Ureter (tissue), 1 donor: ENCODE measurements around the gene ADAM17. TPM values are rescaled to one million over a fixed set of nuclear protein-coding genes. Genes with fewer than 3 reads are reported as not detected.
"Not testable (repeated sequence)": the region's sequence is repeated elsewhere in the genome, so short reads cannot be mapped to it uniquely, and the experiment has no call there.

Experiments
- DNase-seq: peaks from one replicate; pipeline ENCODE4 v3.0.0-alpha.2; 2020; ENCODE audit warnings: low spot score
- total RNA-seq: library from RNA; stranded (reverse); gene quantifications from one replicate; pipeline ENCODE4 v1.2.4, GENCODE V29; 2023
- donor health status: DM: yes; HTN: yes; CAD: no.

The ADAM17 gene
- total RNA-seq, 1 donor from 2014 or later = 41.7 TPM

GRCh38 chr2:9565436-9566153 is 10.0 kb upstream of the ADAM17 start:
- peak; percentile 82 for DNase-seq

- DNase-seq = no peak
Observed at GRCh38 chr2:9560628-9561027, 5.0 kb upstream of the ADAM17 start.

- no peak for DNase-seq
Observed at GRCh38 chr2:9558948-9559381, 3.3 kb upstream of the ADAM17 start.

GRCh38 chr2:9556121-9556743 is 602 bp upstream of the ADAM17 start:
- DNase-seq = no peak

GRCh38 chr2:9554921-9555296 is 721 bp downstream of the ADAM17 start:
- DNase-seq = peak; percentile 54

GRCh38 chr2:9552219-9553178 is 3.1 kb downstream of the ADAM17 start:
- DNase-seq = no peak

- not testable (repeated sequence) for DNase-seq
Observed at GRCh38 chr2:9550859-9551391, 4.7 kb downstream of the ADAM17 start.

- DNase-seq = no peak
Observed at GRCh38 chr2:9549420-9549819, 6.2 kb downstream of the ADAM17 start.

GRCh38 chr2:9548506-9548905 is 7.1 kb downstream of the ADAM17 start:
- DNase-seq = no peak

- no peak for DNase-seq
Observed at GRCh38 chr2:9547262-9547991, 8.2 kb downstream of the ADAM17 start.

- DNase-seq = no peak
Observed at GRCh38 chr2:9545502-9545901, 10.1 kb downstream of the ADAM17 start.

- DNase-seq = no peak
Observed at GRCh38 chr2:9543557-9543956, 12.1 kb downstream of the ADAM17 start.

- DNase-seq = no peak
Observed at GRCh38 chr2:9539531-9539930, 16.1 kb downstream of the ADAM17 start.

- DNase-seq = no peak
Observed at GRCh38 chr2:9538000-9538507, 17.6 kb downstream of the ADAM17 start.

- no peak for DNase-seq
Observed at GRCh38 chr2:9536504-9536903, 19.1 kb downstream of the ADAM17 start.

- no peak for DNase-seq
Observed at GRCh38 chr2:9535177-9535576, 20.5 kb downstream of the ADAM17 start.

GRCh38 chr2:9533663-9534062 is 22.0 kb downstream of the ADAM17 start:
- no peak for DNase-seq

- no peak for DNase-seq
Observed at GRCh38 chr2:9532421-9532820, 23.2 kb downstream of the ADAM17 start.

GRCh38 chr2:9527995-9528787 is 27.4 kb downstream of the ADAM17 start:
- no peak for DNase-seq

- DNase-seq = no peak
Observed at GRCh38 chr2:9525266-9525665, 30.4 kb downstream of the ADAM17 start.
